Loucy (cell line): ENCODE data around the gene PLXNB1.

Experiments
- EZH2phosphoT487 ChIP-seq: fragments of 200-600 bp; IDR thresholded peaks from 2 replicates; pipeline ENCODE4 v1.6.1; 2018; ENCODE audit warnings: antibody characterized with exemption, mild to moderate bottlenecking, moderate library complexity, borderline replicate concordance
- TF ChIP-seq, protein P1 (sequence below): fragments of 200-600 bp; sonication (generic); conservative IDR thresholded peaks from 2 replicates; pipeline ENCODE4 v1.5.1; 2014; ENCODE audit warnings: mild to moderate bottlenecking, antibody characterized with exemption, low read length

DNA sequence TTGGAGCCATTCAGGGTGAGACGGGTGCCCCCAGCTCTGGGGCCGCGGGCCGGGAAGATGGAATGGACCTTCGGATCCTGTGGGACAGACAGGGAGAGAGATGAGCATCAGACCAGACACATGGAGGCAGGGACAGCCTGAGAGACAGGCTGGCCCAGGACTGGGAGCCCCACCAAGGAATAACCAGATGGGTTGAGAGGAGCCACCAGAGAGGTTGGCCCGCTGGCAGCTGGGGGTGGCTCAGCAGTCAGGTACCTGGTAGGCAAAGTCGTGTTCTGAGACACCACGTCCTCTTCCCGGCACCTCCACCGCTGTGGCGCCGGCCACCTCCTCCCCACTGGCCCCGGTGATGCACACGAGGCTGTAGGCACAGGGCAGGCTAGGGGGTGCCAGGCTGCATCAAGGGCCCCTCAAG lies 13.8 kb downstream of the PLXNB1 start:
- TF ChIP-seq EZH2phosphoT487: no peak
- TF ChIP-seq, protein P1, sequence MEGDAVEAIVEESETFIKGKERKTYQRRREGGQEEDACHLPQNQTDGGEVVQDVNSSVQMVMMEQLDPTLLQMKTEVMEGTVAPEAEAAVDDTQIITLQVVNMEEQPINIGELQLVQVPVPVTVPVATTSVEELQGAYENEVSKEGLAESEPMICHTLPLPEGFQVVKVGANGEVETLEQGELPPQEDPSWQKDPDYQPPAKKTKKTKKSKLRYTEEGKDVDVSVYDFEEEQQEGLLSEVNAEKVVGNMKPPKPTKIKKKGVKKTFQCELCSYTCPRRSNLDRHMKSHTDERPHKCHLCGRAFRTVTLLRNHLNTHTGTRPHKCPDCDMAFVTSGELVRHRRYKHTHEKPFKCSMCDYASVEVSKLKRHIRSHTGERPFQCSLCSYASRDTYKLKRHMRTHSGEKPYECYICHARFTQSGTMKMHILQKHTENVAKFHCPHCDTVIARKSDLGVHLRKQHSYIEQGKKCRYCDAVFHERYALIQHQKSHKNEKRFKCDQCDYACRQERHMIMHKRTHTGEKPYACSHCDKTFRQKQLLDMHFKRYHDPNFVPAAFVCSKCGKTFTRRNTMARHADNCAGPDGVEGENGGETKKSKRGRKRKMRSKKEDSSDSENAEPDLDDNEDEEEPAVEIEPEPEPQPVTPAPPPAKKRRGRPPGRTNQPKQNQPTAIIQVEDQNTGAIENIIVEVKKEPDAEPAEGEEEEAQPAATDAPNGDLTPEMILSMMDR: no peak
